Measurements from ENCODE around the gene PLPPR5. TPM values are rescaled to one million over a fixed set of nuclear protein-coding genes. Genes with fewer than 3 reads are reported as not detected.

The PLPPR5 gene
- total RNA-seq, 1 experiment from 2014 or later = 0.45 TPM

GRCh38 chr1:98947071-98947470 is 57.6 kb downstream of the PLPPR5 start:
- no peak for DNase-seq
- no peak overlapping the region for H3K4me3 ChIP-seq (ENCODE audit: insufficient read depth, low read depth, low read length)
- H3K36me3 ChIP-seq (replicated peaks; ENCODE audit: control insufficient read depth, insufficient read depth, low read length) = no peaks in the 10 kb centered on the region
- no peaks in the 10 kb centered on the region for H3K27me3 ChIP-seq (ENCODE audit: control insufficient read depth, insufficient read depth, low read length)

DNA sequence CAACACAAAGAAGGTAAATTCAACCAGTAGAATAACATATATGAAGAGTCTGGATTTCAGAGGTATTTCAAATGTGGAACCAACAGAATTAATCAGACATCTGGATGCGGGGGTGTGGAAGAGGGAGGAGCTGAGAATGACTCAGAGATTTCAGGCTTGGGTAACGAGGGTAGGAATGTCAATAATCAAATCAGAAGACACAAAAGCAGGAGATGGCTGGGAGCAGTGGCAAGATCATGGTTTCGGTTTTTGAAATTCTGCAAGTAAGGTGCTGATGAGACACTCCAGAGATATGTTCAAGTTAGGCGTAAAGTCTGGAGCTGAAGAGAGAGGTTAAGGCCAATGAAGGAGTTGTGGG is 64.0 kb downstream of the PLPPR5 start:
- no peak for DNase-seq
- no peak overlapping the region for H3K4me3 ChIP-seq (ENCODE audit: insufficient read depth, low read depth, low read length)
- H3K36me3 ChIP-seq (replicated peaks; ENCODE audit: control insufficient read depth, insufficient read depth, low read length) = no peaks in the 10 kb centered on the region
- no peaks in the 10 kb centered on the region for H3K27me3 ChIP-seq (ENCODE audit: control insufficient read depth, insufficient read depth, low read length)

GRCh38 chr1:98940069-98940721 is 64.5 kb downstream of the PLPPR5 start:
- Histone ChIP-seq H3K4me3 (ENCODE audit: insufficient read depth, low read depth, low read length) (no peak overlapping the region), H3K36me3 (replicated peaks; ENCODE audit: control insufficient read depth, insufficient read depth, low read length) (no peaks in the 10 kb centered on the region), H3K27me3 (ENCODE audit: control insufficient read depth, insufficient read depth, low read length) (no peaks in the 10 kb centered on the region)
- DNase-seq = no peak

DNA sequence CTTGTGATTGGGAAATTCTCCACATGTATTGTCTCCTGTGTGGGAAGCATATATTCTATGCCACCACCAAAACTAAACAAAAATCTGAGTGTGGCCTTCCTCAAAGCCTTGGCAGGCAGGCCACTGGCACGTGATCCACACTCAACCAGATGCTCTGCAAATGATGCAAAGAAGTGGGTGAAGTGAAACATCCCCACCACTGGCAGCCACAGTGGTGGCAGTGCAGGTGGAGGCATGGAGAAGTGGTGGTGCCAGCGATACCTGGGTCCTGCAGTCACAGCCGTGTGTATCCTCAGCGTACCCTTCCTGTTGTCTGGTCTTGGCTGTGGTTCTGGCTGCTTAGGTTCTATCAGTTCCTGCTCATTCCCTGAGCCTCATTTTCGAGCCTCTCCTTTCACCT is 65.2 kb downstream of the PLPPR5 start:
- H3K27me3 ChIP-seq (ENCODE audit: control insufficient read depth, insufficient read depth, low read length) = no peaks in the 10 kb centered on the region
- no peak for DNase-seq
- H3K36me3 ChIP-seq (replicated peaks; ENCODE audit: control insufficient read depth, insufficient read depth, low read length) = no peaks in the 10 kb centered on the region
- H3K4me3 ChIP-seq (ENCODE audit: insufficient read depth, low read depth, low read length) = no peak overlapping the region

GRCh38 chr1:98937347-98937746 is 67.3 kb downstream of the PLPPR5 start:
- H3K27me3 ChIP-seq (ENCODE audit: control insufficient read depth, insufficient read depth, low read length) = no peaks in the 10 kb centered on the region
- DNase-seq = no peak
- no peak overlapping the region for H3K4me3 ChIP-seq (ENCODE audit: insufficient read depth, low read depth, low read length)
- H3K36me3 ChIP-seq (replicated peaks; ENCODE audit: control insufficient read depth, insufficient read depth, low read length) = no peaks in the 10 kb centered on the region

- no peaks in the 10 kb centered on the region for H3K27me3 ChIP-seq (ENCODE audit: control insufficient read depth, insufficient read depth, low read length)
Observed at GRCh38 chr1:98932184-98932583, 72.5 kb downstream of the PLPPR5 start.

GRCh38 chr1:98931128-98931835 is 73.4 kb downstream of the PLPPR5 start:
- Histone ChIP-seq H3K36me3 (replicated peaks; ENCODE audit: control insufficient read depth, insufficient read depth, low read length) (no peaks in the 10 kb centered on the region), H3K27me3 (ENCODE audit: control insufficient read depth, insufficient read depth, low read length) (no peaks in the 10 kb centered on the region), H3K4me3 (ENCODE audit: insufficient read depth, low read depth, low read length) (no peak overlapping the region)
- no peak for DNase-seq

More at GRCh38 chr1:98932184-98932583, 72.5 kb downstream of the PLPPR5 start:
- no peak for DNase-seq
- H3K4me3 ChIP-seq (ENCODE audit: insufficient read depth, low read depth, low read length) = no peak overlapping the region
- no peaks in the 10 kb centered on the region for H3K36me3 ChIP-seq (replicated peaks; ENCODE audit: control insufficient read depth, insufficient read depth, low read length)

DNA sequence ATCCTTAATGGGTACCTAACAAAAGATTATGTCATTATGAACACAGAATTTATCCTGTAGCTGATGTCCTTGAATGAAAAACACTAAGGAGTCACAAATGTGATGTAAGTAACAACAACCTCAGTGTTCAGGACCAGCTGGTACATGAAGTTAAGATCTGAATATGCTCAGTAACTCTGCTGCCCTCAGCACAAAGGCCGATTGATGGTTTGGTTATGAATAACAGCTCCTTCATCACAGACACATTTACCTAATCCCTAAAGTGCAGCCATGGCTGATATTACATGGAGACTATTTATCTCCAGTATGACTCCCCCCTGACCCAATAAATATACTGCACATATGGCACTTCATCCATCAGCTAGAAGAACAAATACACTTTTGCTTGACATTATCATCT is 75.2 kb downstream of the PLPPR5 start:
- H3K36me3 ChIP-seq (replicated peaks; ENCODE audit: control insufficient read depth, insufficient read depth, low read length) = no peaks in the 10 kb centered on the region
- DNase-seq = no peak
- no peaks in the 10 kb centered on the region for H3K27me3 ChIP-seq (ENCODE audit: control insufficient read depth, insufficient read depth, low read length)
- H3K4me3 ChIP-seq (ENCODE audit: insufficient read depth, low read depth, low read length) = no peak overlapping the region

GRCh38 chr1:98926597-98926996 is 78.1 kb downstream of the PLPPR5 start:
- Histone ChIP-seq H3K4me3 (ENCODE audit: insufficient read depth, low read depth, low read length) (no peak overlapping the region), H3K27me3 (ENCODE audit: control insufficient read depth, insufficient read depth, low read length) (no peaks in the 10 kb centered on the region), H3K36me3 (replicated peaks; ENCODE audit: control insufficient read depth, insufficient read depth, low read length) (no peaks in the 10 kb centered on the region)
- no peak for DNase-seq

DNA sequence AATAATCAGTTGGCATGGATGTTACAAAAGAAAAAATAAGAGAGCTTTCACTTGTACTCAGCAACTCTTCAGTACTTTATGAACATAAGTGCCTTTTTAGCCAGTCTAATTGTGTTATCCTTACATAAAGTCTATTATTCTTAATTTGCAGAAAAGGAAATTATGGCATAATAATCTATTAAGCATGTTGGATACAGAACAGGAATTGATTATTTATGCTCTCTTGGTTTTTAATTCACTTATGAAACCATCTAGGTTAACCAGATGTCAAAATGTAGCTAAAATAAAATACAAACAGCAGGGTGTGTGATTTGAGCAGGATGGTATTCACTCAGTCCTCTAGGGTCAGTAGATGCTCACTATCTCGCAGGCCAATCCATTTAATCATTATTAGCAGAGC is 79.7 kb downstream of the PLPPR5 start:
- Histone ChIP-seq H3K27me3 (ENCODE audit: control insufficient read depth, insufficient read depth, low read length) (no peaks in the 10 kb centered on the region), H3K36me3 (replicated peaks; ENCODE audit: control insufficient read depth, insufficient read depth, low read length) (no peaks in the 10 kb centered on the region), H3K4me3 (ENCODE audit: insufficient read depth, low read depth, low read length) (no peak overlapping the region)
- DNase-seq = no peak

- no peak for DNase-seq
- no peaks in the 10 kb centered on the region for H3K27me3 ChIP-seq (ENCODE audit: control insufficient read depth, insufficient read depth, low read length)
- H3K4me3 ChIP-seq (ENCODE audit: insufficient read depth, low read depth, low read length) = no peak overlapping the region
Observed at GRCh38 chr1:98923667-98924066, 81.0 kb downstream of the PLPPR5 start.

GRCh38 chr1:98921817-98922216 is 82.8 kb downstream of the PLPPR5 start:
- H3K36me3 ChIP-seq (replicated peaks; ENCODE audit: control insufficient read depth, insufficient read depth, low read length) = no peaks in the 10 kb centered on the region
- no peak for DNase-seq
- no peaks in the 10 kb centered on the region for H3K27me3 ChIP-seq (ENCODE audit: control insufficient read depth, insufficient read depth, low read length)
- H3K4me3 ChIP-seq (ENCODE audit: insufficient read depth, low read depth, low read length) = no peak overlapping the region

More at GRCh38 chr1:98923667-98924066, 81.0 kb downstream of the PLPPR5 start:
- no peaks in the 10 kb centered on the region for H3K36me3 ChIP-seq (replicated peaks; ENCODE audit: control insufficient read depth, insufficient read depth, low read length)

DNA sequence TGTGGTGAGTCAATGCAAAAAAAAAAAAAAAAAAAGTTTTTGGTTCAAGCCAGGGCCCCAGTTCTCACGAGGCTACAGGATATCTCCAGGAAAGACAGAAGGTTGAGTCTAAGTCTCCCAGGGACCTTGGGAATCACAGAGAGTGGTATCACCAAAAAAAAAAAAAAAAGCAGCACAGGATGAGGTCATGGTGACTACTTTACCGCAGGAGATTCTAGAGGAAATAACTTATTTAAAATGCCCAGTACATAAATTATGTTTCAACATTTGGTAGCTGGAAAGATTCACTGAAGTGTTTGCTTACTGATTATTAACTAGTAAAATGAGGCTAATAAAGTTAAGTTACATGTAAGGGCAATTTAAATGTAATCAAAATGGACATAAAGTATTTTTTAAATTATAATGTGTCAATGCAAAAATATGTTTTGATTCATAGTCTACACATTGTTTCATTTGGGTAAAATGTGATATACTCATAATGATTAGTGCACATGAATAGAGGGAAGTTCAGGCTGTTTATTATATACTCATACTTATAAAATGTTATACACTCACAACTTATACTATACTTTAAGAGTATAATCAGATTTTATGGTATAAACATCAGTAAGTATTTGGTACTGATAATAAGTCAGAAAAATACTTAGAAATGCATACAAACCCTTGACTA is 84.1 kb downstream of the PLPPR5 start:
- Histone ChIP-seq H3K27me3 (ENCODE audit: control insufficient read depth, insufficient read depth, low read length) (no peaks in the 10 kb centered on the region), H3K36me3 (replicated peaks; ENCODE audit: control insufficient read depth, insufficient read depth, low read length) (no peaks in the 10 kb centered on the region), H3K4me3 (ENCODE audit: insufficient read depth, low read depth, low read length) (no peak overlapping the region)
- DNase-seq = no peak

DNA sequence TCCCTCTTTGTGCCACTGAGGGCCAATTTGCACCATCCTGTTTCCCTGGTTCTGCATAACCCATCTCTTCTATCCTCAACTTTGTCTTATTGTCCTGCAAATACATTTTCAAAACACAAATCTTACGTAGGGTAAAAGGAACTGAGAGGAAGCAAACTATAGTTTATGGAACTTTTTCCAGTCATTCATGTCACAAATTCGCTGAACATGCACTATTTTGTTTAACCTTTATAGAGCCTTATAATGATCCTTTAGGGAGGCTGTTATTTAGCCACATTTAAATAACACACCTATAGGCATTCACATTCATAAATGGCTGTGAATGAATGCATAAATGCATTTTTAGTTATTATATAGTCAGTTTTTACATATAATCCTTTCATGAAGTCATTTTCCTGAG is 85.0 kb downstream of the PLPPR5 start:
- no peak overlapping the region for H3K4me3 ChIP-seq (ENCODE audit: insufficient read depth, low read depth, low read length)
- no peaks in the 10 kb centered on the region for H3K36me3 ChIP-seq (replicated peaks; ENCODE audit: control insufficient read depth, insufficient read depth, low read length)
- H3K27me3 ChIP-seq (ENCODE audit: control insufficient read depth, insufficient read depth, low read length) = no peaks in the 10 kb centered on the region
- DNase-seq = no peak

DNA sequence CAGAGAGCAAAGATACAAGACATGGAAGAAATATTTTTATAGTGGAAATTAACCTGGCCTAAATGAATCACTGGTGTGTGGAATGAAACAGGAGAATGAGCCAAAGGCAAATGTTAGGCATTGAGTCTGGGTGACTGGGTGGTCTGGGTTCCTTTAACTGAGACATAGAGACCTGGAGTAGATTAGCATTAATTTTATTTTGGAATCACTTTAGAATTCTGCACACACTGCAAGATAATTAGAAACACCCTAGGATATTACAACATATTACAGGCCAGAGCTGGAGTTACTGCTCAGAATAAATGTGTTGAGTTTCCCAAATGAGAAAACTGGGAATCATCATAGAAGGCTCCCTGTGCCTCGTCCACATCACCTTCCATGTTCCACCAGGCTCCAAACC is 85.5 kb downstream of the PLPPR5 start:
- Histone ChIP-seq H3K36me3 (replicated peaks; ENCODE audit: control insufficient read depth, insufficient read depth, low read length) (no peaks in the 10 kb centered on the region), H3K27me3 (ENCODE audit: control insufficient read depth, insufficient read depth, low read length) (no peaks in the 10 kb centered on the region), H3K4me3 (ENCODE audit: insufficient read depth, low read depth, low read length) (no peak overlapping the region)
- DNase-seq = no peak
